ENCODE data around the gene JPT1.
"Not testable (repeated sequence)": the region's sequence is repeated elsewhere in the genome, so short reads cannot be mapped to it uniquely, and the experiment has no call there.

JPT1 gene, protein sequence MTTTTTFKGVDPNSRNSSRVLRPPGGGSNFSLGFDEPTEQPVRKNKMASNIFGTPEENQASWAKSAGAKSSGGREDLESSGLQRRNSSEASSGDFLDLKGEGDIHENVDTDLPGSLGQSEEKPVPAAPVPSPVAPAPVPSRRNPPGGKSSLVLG

DNA sequence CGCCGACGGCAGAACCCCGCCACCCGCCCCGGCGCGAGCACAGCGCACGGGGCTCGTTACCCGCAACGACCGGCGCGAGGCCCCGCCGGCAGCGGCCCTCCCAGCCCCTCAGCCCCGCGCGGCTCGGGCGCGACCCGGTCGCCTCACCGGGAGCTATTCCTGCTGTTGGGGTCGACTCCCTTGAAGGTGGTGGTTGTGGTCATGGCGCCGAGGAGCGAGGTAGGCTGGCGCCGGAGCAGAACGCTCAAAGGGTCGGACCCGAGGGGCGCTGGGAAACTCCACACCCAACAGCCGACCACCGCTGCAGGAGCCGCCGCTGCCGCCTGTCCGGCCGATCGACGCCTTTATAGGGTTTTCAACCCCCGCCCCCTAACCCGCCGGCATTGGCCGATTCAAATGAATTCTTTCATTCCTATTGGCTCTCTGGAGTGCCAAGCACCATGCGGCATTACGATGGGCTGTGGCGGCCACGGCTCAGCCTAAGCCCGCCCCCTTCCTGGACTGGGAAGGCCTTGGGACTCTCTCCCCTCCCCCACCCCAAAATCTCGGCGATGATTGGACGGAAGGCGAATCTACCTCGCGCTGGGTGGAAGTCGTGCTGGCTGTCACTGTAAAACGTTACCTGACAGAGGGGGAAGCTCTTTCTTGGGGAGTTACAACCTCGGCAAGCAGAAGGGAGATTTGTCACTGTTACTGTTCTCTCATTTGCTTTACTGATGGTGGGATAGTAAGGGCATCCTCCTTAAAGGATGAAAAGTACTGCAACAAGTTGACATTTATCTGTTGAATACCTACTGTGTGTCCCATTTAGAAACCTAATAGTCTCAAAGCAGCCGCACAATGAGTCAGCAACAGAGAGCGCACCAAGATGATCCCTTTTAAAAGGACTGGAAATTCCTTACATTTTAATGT, at the start of gene JPT1:
Gene JPT1, minus strand, starts transcription at position 318 of the 912 bp plus-strand sequence. Its CDS starts 115 bp downstream, at position 203.
- DNase-seq = peak; percentile 99

DNA sequence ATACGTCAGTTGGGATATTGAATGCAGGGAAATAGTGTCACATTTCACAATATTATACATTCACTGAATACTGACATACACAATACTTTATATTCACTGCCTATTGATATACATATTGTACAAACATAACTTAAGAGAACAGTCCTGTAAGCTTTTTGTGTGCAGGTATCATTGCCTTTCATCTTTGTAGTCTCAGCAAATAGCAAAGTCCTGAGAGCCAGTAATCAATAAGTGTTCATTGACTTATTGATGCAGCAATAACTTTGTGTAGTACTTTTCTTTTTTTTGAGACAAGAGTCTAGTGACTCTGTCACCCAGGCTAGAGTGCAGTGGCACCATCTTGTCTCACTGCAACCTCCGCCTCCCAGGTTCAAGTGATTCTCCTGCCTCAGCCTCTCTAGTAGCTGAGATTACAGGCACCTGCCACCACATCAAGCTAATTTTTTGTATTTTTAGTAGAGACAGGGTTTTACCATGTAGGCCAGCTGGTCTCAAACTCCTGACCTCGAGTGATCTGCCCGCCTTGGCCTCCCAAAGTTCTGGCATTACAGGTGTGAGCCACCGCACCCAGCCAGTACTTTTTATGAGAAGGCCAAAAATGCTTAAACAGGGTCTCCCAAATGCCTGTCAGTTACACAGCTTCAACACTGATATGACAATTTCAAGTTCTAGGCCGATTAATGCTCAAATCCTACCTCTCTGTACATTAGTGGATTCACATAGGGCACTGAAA, 45.7 kb upstream of the JPT1 start:
- no peak for DNase-seq

DNA sequence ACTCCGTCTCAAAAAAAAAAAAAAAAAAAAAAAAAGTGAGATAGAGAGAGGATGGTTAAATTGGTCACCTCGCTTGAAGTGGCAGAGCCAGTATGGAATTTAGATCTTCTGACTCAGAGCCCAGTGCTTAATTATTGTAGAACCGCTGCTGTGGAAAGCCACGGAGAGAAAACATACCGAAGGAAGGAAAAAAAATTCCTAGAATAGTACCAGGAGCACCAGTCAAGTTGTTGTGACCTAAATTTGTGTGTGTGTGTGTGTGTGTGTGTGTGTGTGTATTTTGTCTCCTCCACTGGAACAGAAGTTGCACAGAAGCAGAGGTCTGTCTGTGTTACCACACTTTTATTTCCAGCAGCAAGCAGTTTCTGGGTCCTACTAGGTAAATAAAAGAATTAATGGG, 40.6 kb upstream of the JPT1 start:
- DNase-seq = no peak

- no peak for DNase-seq
Observed at GRCh38 chr17:75191584-75191983, 37.3 kb upstream of the JPT1 start.

GRCh38 chr17:75188614-75189013, 34.3 kb upstream of the JPT1 start:
- DNase-seq = no peak

DNA sequence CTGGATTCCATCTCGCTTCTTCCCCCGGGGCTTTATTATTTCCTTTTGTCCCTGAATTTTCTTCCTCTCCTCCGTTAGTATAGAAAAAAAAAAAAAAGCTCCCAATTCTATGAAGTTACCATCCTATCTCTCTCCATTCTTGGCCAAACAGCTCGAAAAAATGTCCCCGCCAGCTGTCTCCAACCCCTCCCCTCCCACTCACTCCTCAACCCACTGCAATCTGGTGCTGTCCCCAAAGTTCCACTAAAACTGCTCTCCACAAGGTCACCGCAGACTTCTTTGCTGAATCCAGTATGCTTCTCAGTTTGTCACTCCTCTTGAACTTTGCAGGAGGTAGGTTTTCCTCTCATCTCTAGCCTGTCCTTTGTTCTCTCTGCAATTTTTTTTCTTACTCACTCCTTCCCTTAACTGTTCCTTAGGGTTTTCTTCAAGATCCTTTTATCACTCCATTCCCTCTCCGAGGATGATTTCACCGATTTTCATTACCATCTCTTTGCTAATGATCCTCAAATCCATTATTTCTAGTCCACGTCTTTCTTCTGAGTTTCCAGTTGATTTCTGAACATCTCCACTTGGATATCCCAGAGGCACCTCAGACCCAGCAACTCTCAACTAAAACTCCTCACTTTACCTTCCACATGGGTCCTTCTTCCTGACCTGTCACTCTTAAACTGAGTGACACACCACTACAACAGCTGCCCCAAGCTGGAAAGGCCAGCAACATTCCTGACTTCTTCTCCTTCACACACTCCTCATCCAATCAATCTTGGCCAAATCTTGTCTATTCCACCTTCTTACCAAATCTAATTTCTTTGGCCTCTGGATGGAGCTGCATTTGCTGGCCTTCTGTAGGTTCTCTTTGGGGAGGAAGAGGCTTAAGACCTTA, 29.9 kb upstream of the JPT1 start:
- DNase-seq = no peak

DNA sequence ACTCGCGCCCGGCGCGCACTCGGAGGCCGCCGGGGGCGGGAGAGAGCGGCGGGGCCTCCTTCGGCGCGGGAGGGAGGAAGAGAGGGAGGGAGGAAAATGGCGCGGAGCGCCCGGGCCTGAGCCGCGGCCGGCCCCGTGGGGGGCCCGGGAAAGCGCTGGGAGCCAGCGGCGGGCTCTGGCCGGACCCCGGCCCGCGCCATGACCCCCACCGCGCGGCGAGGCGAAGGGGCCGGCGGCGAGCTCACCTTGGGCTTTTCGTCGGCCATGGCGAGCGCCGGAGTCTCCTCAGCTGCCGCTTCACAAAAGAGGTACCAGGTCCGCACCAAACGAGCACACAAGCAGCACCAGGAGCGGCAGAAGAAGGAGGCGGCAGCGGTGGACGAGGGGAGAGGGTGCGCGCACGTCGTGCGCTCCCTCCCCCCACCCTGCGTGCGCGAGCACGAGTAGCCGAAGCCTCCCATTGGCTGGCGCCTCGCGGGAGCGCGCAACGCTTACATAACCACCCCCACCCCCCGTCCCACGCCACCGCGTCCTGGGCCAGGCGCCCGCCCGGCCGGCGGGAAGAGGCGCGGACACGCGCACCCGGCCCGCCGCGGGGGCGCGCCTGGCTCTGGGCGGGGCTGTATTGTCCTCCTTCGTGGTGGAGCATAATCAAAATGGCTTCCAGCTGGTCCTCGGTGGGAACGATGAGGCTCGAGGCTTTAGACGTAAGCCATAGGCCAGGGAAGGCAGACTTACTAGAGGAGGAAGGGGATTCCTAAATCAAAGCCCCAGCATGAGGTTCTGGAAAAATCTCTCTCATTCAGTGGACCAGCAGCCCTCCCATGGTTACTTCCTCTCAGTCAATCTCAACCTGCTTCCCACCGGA, 28.5 kb upstream of the JPT1 start, which contains the start of gene SUMO2:
Gene SUMO2, minus strand, starts transcription at position 391 of the 868 bp plus-strand sequence. Its CDS starts 125 bp downstream, at position 266.
- DNase-seq = peak; percentile 95 to 97

- no peak for DNase-seq
Observed at GRCh38 chr17:75182319-75182568, 27.9 kb upstream of the JPT1 start.

GRCh38 chr17:75181608-75182318, 27.5 kb upstream of the JPT1 start:
- peak; percentile 32 to 73 for DNase-seq

DNA sequence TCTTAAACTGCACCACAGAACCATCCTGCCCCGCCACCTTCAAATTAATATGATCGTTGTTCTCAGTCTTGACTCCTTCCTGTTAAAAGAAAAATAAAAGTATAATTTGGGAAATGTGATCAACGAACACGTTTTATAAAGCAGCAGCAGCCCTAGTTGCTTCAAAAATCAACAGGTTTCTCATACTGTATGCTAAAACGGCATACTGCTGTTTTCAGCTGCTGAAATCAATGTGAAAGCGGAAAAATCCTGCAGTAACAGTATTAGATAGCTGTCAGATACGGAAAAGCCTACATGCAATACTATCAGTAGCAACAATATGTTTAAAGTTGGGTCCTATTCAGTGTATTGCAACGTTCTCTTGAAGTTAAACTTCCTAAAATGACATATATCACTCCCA, 26.8 kb upstream of the JPT1 start:
- DNase-seq = no peak

GRCh38 chr17:75178453-75178852, 24.1 kb upstream of the JPT1 start:
- DNase-seq = no peak

DNA sequence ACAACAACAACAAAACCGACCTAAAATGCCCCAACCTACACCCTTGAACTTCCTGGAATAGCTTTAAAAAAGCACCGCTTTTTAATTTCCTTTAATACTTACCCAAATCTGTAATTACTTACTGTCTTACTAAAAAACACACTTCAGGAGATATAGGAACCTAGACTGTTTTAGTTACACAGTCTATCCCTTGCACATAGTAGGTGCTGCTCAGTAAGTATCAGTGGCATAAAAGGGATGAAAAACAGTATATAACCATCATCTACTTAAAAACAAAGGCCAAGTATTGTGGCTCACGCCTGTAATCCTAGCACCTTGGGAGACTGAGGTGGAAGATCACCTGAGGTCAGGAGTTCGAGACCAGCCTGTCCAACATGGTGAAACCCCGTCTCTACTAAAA, 22.3 kb upstream of the JPT1 start:
- no peak for DNase-seq

GRCh38 chr17:75174996-75175395, 20.7 kb upstream of the JPT1 start:
- DNase-seq = no peak

DNA sequence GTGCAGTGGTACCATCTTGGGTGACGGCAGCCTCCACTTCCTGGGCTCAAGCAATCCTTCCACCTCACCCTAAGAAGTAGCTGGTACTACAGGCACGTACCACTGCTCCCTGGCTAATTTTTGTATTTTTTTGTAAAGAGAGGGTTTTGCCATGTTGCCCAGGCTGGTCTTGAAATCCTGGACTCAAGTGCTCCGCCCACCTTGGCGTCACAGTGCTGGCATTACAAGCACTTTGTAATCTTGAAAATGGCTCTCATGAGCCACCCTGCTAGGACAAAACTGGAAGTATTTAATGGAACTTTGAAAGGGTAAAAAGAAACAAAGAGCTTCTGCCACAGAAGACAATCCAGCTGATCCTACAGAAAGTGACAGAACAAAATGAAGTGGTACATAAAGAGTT, 19.2 kb upstream of the JPT1 start:
- no peak for DNase-seq

GRCh38 chr17:75168998-75169397, 14.7 kb upstream of the JPT1 start:
- DNase-seq = no peak

DNA sequence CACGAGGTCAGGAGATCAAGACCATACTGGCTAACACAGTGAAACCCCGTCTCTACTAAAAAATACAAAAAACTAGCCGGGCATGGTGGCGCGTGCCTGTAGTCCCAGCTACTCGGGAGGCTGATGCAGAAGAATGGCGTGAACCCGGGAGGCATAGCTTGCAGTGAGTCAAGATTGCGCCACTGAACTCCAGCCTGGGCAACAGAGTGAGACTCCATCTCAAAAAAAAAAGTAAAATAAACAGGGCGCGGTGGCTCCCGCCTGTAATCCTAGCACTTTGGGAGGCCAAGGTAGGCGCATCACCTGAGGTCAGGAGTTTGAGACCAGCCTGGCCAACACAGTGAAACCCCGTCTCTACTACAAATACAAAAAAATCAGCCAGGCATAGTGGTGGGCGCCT, 10.3 kb upstream of the JPT1 start:
- DNase-seq = not testable (repeated sequence)

- no peak for DNase-seq
Observed at GRCh38 chr17:75163074-75163473, 8.8 kb upstream of the JPT1 start.

- no peak for DNase-seq
Observed at GRCh38 chr17:75160211-75160610, 5.9 kb upstream of the JPT1 start.

GRCh38 chr17:75159196-75160031, 5.1 kb upstream of the JPT1 start:
- no peak for DNase-seq

- not testable (repeated sequence) for DNase-seq
Observed at GRCh38 chr17:75158480-75158879, 4.2 kb upstream of the JPT1 start.
